Measurements from ENCODE around the gene PSMA3.

Gene PSMA3

DNA sequence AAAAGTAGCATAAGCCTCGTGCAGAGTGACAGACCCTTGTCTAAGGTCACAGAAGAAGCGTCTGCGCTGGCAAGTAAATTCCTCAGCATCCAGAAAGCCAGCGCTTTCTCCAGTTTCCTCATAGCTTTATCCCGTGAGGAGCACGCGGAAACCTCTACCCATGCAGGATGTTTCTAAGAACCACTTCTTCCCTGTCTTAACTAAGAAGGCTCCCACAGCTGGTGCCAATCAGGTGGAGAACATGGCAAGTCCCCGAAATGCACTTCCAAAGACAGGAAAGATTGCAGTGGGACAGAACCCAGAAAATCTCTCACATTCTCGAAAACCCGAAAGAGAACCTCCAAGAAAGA is 52.7 kb downstream of the PSMA3 start:
- peak overlapping the region; percentile 92 for H3K27ac ChIP-seq
- TF ChIP-seq, protein P1, sequence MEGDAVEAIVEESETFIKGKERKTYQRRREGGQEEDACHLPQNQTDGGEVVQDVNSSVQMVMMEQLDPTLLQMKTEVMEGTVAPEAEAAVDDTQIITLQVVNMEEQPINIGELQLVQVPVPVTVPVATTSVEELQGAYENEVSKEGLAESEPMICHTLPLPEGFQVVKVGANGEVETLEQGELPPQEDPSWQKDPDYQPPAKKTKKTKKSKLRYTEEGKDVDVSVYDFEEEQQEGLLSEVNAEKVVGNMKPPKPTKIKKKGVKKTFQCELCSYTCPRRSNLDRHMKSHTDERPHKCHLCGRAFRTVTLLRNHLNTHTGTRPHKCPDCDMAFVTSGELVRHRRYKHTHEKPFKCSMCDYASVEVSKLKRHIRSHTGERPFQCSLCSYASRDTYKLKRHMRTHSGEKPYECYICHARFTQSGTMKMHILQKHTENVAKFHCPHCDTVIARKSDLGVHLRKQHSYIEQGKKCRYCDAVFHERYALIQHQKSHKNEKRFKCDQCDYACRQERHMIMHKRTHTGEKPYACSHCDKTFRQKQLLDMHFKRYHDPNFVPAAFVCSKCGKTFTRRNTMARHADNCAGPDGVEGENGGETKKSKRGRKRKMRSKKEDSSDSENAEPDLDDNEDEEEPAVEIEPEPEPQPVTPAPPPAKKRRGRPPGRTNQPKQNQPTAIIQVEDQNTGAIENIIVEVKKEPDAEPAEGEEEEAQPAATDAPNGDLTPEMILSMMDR (conservative IDR thresholded peaks at IDR 0.05) = no peak

DNA sequence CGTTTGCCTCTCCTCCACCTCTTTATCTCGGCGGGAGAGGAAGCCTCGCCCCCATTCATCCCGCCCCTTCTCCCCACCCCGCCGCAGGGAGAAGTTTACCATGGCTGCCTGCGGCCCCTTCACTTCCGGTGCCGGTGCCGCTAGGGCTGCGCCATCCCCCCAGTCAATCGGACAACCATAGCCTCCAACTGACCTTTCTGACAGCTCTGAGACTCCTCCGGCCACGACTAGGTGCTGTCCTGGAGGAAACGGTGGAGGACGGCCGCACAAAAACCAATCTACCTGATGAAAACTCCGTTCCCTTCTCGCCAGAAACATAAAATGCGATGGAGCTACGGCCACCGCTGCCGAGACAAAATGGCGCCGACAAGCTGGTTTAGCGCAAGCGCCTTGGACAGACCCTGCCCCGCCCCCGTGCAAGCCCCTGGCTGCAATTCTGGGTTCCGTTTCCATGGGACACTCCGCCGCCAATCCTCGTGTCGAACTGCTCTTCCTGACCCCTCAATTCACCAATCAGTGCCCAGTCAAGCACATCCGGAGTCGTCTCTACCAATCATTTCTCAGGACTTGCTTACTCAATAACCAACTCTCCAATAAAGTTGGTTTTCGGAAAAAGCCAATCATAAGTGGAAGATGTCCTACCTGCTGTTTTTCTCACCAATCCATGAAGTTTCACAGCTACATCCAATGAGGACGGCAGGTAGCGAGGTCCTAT is 53.3 kb downstream of the PSMA3 start:
- TF ChIP-seq, protein P1 (conservative IDR thresholded peaks at IDR 0.05) = no peak
- H3K27ac ChIP-seq = peak overlapping the region; percentile 92

DNA sequence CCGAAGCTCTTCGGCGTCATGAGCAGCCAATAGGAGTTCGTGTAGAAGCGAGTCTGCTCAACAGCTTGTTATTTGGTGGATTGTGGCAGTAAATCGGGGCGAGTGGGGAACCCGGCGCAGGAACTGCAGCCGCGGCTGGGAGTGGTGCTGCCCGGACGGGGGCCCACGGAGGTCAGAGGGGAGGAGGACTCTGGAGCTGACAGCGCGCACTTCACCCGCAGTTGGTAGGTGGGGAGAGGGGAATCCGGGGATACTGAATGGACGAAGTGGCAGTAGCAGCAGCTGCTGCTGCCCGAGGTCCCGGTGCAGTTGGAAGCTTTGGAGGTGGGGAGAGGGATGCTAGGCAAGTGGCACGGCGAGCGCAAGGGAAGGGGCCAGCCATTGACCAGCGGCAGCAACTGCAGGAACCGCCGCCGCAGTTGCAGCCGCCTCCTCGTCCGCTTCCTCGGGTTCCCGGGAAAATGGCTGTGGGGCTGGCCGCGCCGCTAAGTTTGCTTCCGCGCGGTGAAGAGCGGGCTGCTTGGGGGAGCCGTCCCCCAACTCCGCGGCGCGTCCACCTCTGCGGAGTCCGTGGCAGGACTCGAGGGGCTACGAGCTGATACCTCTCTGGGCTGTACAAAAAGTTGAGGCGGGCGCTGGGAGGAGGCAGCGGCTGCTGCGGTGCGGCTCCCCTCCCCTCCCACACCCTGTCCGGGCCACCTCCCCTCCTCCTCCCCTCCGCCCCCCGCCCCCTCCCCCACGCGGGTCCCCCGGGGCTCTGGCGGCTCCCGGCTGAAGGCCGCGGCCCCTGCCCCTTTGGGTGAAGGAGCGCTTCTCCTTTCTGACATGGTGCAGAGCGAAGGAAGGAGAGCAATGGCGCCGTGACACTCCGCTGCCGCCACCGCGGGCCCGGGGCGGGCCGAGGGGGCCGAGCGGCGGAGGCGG is 54.1 kb downstream of the PSMA3 start, which contains the start of gene ARID4A:
TSS of gene ARID4A (plus strand) at position 79 of the 924 bp plus-strand sequence. CDS start 1,300 bp downstream, outside the sequence.
- peak within 1 kb of the TSS; percentile 92 for H3K27ac ChIP-seq
- TF ChIP-seq, protein P1 (conservative IDR thresholded peaks at IDR 0.05) = no peak

DNA sequence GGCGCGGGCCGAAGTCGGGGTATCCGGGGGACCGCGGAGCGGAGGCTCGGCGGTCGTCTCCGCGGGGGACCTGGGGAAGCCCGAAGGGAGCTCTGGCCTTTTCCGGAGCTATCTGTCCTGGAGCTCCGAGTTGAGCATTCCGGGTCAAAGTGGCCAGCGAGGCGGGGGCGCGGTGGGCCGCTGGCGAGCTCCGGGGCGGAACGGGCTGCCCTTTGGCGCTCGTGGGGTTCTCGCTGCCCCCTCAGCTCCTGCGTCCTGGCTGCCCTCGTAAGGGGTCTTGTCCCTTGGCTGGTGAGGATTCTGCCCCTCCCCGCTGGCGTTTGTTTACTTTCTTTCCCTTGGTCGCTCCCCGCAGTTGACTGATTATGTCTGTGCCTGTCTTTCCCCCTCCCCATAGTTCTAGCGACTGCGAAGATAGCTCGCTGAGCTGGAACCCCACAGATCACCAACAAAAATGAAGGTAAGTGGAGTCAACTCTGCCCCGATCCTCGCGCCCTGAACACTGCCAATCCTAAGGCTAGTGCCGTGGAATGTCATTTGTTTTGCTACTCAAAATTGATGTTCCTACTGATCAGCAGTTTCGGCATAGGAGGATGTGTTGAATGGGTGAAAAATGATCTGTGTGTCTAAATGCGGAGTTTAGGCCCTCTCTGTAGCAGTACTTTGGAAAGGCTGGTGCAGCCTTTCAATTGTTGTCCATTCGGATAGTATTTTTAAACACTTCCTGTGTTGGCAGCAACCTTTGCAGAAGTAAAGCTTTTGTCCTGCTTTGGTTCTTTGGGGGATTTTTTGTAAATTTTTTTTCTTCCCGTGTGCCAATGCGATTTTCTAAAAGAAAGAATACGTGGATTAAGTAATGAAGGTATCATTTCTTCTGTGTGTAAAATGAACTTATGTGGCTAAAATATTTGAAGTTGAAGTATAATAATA is 55.0 kb downstream of the PSMA3 start:
- TF ChIP-seq, protein P1 (conservative IDR thresholded peaks at IDR 0.05) = no peak

DNA sequence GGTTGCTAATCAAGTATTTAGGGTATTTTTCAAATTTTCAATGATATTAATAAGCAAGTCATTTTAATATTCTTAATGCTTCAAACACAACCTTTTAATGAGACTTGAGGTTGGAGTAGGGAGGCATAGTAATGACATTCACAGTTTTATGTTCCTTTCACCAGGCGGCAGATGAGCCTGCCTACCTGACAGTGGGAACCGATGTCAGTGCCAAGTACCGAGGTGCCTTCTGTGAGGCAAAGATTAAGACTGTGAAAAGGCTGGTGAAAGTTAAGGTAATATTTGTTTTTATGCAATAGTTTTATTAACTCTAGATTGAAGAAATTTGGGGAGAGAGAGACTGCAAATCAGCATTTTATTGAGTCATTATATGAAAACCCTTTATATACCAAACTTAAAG is 56.8 kb downstream of the PSMA3 start:
- H3K27ac ChIP-seq = no peak overlapping the region
- TF ChIP-seq, protein P1 (conservative IDR thresholded peaks at IDR 0.05) = no peak

More for the DNA sequence above, 55.0 kb downstream of the PSMA3 start:
- H3K27ac ChIP-seq = peak overlapping the region; percentile 92

DNA sequence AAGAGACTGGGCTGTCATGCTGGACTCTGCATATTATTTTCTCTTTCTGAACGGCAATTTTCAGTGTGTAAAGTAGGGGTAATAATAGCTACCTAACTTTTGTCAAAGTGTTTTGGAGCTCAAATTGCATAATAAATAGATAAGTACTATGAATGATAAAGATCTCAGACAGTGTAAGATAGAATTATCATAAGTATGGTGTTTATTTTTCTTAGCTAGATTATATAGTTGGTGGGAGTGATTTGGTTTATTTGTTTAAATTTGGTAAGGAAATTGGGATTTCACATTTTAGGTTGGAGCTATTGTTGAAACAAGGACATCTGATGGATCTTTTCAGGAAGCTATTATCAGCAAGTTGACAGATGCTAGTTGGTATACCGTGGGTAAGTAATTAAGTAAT is 61.1 kb downstream of the PSMA3 start:
- no peak overlapping the region for H3K27ac ChIP-seq
- TF ChIP-seq, protein P1 (conservative IDR thresholded peaks at IDR 0.05) = no peak
